Skin epidermis (tissue), 12 donors: Measurements from ENCODE around the gene DNAJC1.
A peak's percentile ranks its signal among the peaks of the same experiment; 100 is the strongest.

Experiments
- H3K27ac ChIP-seq, 21 experiments: fragments of 200-600 bp; sonication (generic) in 11 of 21; one replicate each; pipeline ENCODE4 v1.5.0; 2020; ENCODE audit warnings: mild to moderate bottlenecking in 3 of 21, inconsistent platforms in 2 of 21, moderate library complexity in 2 of 21
- H3K4me3 ChIP-seq, 7 experiments: fragments of 200-600 bp; sonication (generic) in 2 of 7; one replicate each; pipeline ENCODE4 v1.5.0; 2020; ENCODE audit warnings: inconsistent platforms in 2 of 7, mild to moderate bottlenecking in 2 of 7, moderate library complexity in 1 of 7

Gene DNAJC1

GRCh38 chr10:21803374-21803773 lies 200.2 kb downstream of the DNAJC1 start:
- H3K27ac ChIP-seq, result no peak overlapping the region
- H3K4me3 ChIP-seq, result no peak overlapping the region

DNA sequence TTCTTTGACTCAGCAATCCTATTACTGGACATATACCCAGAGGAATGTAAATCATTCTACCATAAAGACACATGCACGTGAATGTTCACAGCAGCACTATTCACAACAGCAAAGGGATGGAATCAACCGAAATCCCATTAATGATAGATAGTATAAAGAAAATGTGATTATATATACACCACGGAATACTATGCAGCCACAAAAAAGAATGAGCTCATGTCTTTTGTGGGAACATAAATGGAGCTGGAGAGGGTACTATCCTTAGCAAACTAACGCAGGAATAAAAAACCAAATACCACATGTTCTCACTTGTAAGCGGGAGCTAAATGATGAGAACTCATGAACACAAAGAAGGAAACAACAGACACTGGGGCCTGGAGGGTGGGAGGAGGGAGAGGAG lies 201.9 kb downstream of the DNAJC1 start:
- Histone ChIP-seq H3K4me3 (no peak overlapping the region), H3K27ac (no peak overlapping the region)

DNA sequence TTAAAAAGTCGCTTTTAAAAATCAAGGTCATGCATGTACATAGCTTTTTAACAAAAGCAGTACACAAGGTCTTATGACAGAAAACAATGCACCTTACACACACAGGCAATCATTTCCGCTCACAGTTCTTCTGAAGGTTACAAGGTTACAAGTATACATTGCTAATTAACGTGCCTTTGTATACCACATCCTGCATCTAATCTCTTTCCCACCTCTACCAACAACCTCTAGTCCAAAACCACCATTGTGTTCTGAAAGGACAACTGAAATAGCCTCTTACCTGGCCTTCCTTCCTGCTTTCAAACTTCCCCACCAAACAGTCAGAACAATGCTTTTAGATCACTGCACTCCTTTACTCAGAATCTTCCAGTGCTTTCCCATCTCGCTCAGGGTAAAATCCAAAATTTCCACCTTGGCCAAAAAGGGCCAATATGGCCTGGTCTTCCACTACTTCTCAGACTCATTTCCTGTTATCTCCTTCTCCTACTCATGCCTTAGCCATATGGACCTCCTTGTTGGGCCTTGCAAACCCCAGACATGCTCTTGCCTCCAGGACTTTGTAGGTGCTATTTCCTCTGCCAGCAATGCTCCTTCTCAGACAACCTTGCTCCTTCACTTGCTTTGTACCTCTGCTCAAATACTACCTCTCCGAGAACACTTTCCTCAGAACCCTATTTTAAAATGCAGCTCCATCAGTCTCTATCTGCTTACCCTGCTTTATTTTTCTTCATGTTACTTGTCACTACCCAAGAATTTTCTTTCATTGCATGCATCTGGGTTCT lies 205.4 kb downstream of the DNAJC1 start:
- H3K27ac ChIP-seq, result no peak overlapping the region

GRCh38 chr10:21797533-21797932 lies 206.0 kb downstream of the DNAJC1 start:
- H3K4me3 ChIP-seq, result no peak overlapping the region
- no peak overlapping the region for H3K27ac ChIP-seq

More for the DNA sequence above, 205.4 kb downstream of the DNAJC1 start:
- no peak overlapping the region for H3K4me3 ChIP-seq

- H3K4me3 ChIP-seq, result no peak overlapping the region
- no peak overlapping the region for H3K27ac ChIP-seq
These were observed 212.3 kb downstream of the DNAJC1 start for GRCh38 chr10:21791276-21791675.

DNA sequence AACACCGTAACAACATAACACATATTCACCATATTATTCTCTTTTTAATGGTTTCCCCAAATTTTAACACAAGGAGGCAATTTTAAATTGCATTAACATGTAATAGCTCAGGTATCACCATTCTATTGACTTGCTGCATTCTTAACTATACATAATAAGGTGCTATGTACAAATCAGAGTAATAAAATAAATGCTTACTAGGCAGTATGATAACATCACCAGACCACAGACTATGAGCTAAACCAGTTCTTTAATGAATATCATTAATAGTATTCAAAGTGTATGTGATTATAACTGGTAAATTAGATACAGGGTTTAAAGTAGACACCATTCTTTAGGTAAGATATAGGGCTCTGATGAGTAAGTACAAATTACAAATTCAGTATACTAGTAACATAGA lies 226.6 kb downstream of the DNAJC1 start:
- H3K27ac ChIP-seq, result no peak overlapping the region
- no peak overlapping the region for H3K4me3 ChIP-seq

- Histone ChIP-seq H3K4me3 (no peak overlapping the region), H3K27ac (no peak overlapping the region)
These were observed 232.3 kb downstream of the DNAJC1 start for GRCh38 chr10:21771219-21771618.

DNA sequence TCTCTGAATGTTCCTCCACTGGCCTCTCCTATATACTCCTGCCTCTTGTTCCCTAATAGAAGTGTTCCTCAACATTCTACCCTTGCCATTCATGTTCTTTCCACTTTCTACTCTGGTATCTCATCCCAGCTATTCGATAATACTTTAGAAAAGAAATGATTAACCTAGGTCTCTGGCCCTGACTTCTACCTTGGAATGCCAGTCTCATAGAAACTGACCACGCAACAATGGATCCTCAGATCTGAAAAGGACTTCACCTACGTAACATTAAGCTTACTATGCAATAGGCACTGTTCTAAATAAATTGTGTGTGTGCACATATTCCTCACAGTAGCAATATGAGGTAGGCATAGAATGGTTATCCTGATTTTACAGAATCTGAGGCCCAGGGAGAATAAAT lies 234.5 kb downstream of the DNAJC1 start:
- no peak overlapping the region for H3K4me3 ChIP-seq
- no peak overlapping the region for H3K27ac ChIP-seq

- no peak overlapping the region for H3K27ac ChIP-seq
- H3K4me3 ChIP-seq, result no peak overlapping the region
These were observed 238.9 kb downstream of the DNAJC1 start for GRCh38 chr10:21764466-21765189.

GRCh38 chr10:21760332-21760731 lies 243.2 kb downstream of the DNAJC1 start:
- Histone ChIP-seq H3K4me3 (no peak overlapping the region), H3K27ac (no peak overlapping the region)

- Histone ChIP-seq H3K27ac (no peak overlapping the region), H3K4me3 (no peak overlapping the region)
These were observed 244.3 kb downstream of the DNAJC1 start for GRCh38 chr10:21759232-21759631.

- Histone ChIP-seq H3K27ac (no peak overlapping the region), H3K4me3 (no peak overlapping the region)
These were observed 244.8 kb downstream of the DNAJC1 start for GRCh38 chr10:21758696-21759095.

GRCh38 chr10:21758239-21758638 lies 245.3 kb downstream of the DNAJC1 start:
- H3K4me3 ChIP-seq, result no peak overlapping the region
- no peak overlapping the region for H3K27ac ChIP-seq

GRCh38 chr10:21757185-21757901 lies 246.2 kb downstream of the DNAJC1 start:
- Histone ChIP-seq H3K27ac (no peak overlapping the region), H3K4me3 (no peak overlapping the region)

DNA sequence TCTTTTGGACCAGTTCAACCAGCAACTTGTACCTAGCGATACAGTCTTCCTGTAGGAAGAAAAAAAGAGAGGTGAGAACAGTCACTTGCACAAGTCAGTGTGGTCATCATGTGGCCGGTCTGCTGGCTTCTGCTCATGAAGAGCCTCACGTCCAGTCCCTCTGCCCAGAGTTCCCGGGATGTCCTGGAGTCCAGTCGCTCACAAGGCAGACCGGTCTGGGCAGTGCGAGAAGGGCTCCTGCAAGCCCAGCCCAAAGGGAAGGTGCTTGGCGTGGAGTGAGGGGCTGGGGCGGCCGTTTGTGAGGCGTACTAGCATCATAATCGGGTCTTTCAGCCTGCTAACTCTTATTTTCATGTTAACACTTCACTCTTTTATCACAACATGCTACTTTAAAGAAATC lies 246.8 kb downstream of the DNAJC1 start:
- no peak overlapping the region for H3K4me3 ChIP-seq
- H3K27ac ChIP-seq, result no peak overlapping the region

- no peak overlapping the region for H3K27ac ChIP-seq
- no peak overlapping the region for H3K4me3 ChIP-seq
These were observed 249.0 kb downstream of the DNAJC1 start for GRCh38 chr10:21754410-21755011.

- no peak overlapping the region for H3K27ac ChIP-seq
These were observed 249.8 kb downstream of the DNAJC1 start for GRCh38 chr10:21753497-21754270.

GRCh38 chr10:21751341-21752310 lies 251.9 kb downstream of the DNAJC1 start:
- Histone ChIP-seq H3K27ac (peak overlapping the region in 3 of 21 experiments; percentile 17 to 35 (median 34)), H3K4me3 (no peak overlapping the region)

More at GRCh38 chr10:21753497-21754270, 249.8 kb downstream of the DNAJC1 start:
- H3K4me3 ChIP-seq, result no peak overlapping the region
